Coronary artery (tissue), 2 donors: ENCODE measurements around the gene DOCK6.

Experiments used
- DNase-seq: peaks from one replicate; pipeline ENCODE4 v3.0.0-alpha.2; 2017; ENCODE audit warnings: low spot score
- H3K27ac ChIP-seq, 2 donors: fragments of 200-600 bp; sonication (generic); one replicate each; pipeline ENCODE4 v1.5.1; 2016 to 2019
- H3K4me3 ChIP-seq: fragments of 200-600 bp; sonication (generic); 2 replicates; pipeline ENCODE4 v1.5.1; 2016; ENCODE audit warnings: mild to moderate bottlenecking, moderate library complexity
- CTCF ChIP-seq: fragments of 200-600 bp; sonication (generic); IDR thresholded peaks from one replicate; pipeline ENCODE4 v1.5.1; 2019; ENCODE audit warnings: antibody characterized with exemption

Gene DOCK6

GRCh38 chr19:11174336-11174735 lies 88.0 kb downstream of the DOCK6 start:
- TF ChIP-seq CTCF = no peak
- no peak for DNase-seq
- Histone ChIP-seq H3K4me3 (no peak overlapping the region), H3K27ac (peak overlapping the region in 1 of 2 donors; percentile 66)

GRCh38 chr19:11173516-11174155 lies 88.7 kb downstream of the DOCK6 start:
- no peak for TF ChIP-seq CTCF
- no peak for DNase-seq
- no peak overlapping the region for H3K4me3 ChIP-seq
- H3K27ac ChIP-seq = peak overlapping the region; percentile 37 to 66

- Histone ChIP-seq H3K27ac (peak overlapping the region; percentile 28 to 66), H3K4me3 (no peak overlapping the region)
- no peak for TF ChIP-seq CTCF
- DNase-seq = no peak
These were observed 89.7 kb downstream of the DOCK6 start for GRCh38 chr19:11172576-11172975.

- H3K4me3 ChIP-seq = no peak overlapping the region
- H3K27ac ChIP-seq = peak overlapping the region; percentile 87 to 96
- no peak for DNase-seq
- TF ChIP-seq CTCF = no peak
These were observed 91.2 kb downstream of the DOCK6 start for GRCh38 chr19:11171144-11171543.

GRCh38 chr19:11169896-11170678 lies 92.2 kb downstream of the DOCK6 start:
- Histone ChIP-seq H3K27ac (peak overlapping the region; percentile 87 to 96), H3K4me3 (no peak overlapping the region)
- no peak for TF ChIP-seq CTCF
- no peak for DNase-seq

GRCh38 chr19:11168568-11168967 lies 93.8 kb downstream of the DOCK6 start:
- H3K4me3 ChIP-seq = no peak overlapping the region
- H3K27ac ChIP-seq = peak overlapping the region; percentile 87 to 96
- DNase-seq = no peak
- no peak for TF ChIP-seq CTCF
